ENCODE results near the gene KIF19. TPM values are rescaled to one million over a fixed set of nuclear protein-coding genes. Genes with fewer than 3 reads are reported as not detected.

The KIF19 gene
- polyA plus RNA-seq, 4 donors: 0.45 to 4.5 (median 2.4) TPM

DNA sequence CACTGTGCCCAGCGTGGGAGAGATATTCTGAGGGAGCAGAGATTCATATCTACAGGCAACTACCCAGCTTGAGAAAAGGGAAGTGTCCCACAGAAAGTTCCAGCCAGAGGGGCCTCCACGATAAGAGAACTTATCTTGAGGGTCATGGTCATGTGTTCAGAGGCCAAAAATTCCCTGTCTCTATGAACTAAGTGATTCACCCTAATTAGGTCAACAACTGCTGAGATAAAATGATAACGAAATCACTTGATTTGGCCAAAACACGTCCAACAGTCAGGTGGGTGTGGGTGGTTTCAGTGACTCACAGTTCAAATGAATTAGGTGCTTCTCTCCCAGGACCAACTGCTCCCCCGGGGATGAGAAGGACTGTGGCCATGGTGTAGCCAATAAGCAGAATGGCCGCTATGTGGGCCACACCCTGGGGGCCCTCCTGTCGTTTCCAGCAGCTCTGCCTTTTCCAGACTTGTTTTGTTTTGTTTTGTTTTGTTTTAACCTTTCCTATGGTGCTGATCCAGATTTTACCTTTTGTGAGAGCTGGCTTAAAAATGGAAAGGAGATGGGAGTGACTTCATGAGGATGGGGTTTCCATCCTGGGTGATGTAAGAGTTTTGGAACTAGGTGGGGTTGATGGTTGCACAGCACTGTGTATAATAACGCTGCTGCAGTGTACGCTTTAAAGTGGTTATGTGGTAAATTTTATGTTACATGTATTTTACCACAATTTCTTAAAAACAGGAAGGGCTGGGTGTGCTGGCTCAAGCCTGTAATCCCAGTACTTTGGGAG is 43.2 kb upstream of the KIF19 start:
- DNase-seq (no peak), FAIRE-seq (no peak)
- WGBS, 3 donors: 26 to 48% (median 35%) methylated on average over 9 of the region's 9 CpGs
- Histone ChIP-seq H3K27me3 (ENCODE audit: control insufficient read depth in 3 of 3, insufficient read depth in 3 of 3, low read length in 3 of 3) (no peaks in the 10 kb centered on the region), H3K27ac (ENCODE audit: low read depth in 1 of 3, low read length in 2 of 3) (peak overlapping the region in 1 of 3 donors; percentile 52), H3K4me3 (ENCODE audit: low read depth in 1 of 3, low read length in 3 of 3) (no peak overlapping the region), H3K36me3 (ENCODE audit: control insufficient read depth in 3 of 3, insufficient read depth in 2 of 3, low read depth in 1 of 3, low read length in 3 of 3) (no peaks in the 10 kb centered on the region), H3K4me1 (ENCODE audit: control insufficient read depth in 3 of 3, insufficient read depth in 2 of 3, low read depth in 1 of 3, low read length in 2 of 3) (peaks cover 0 to 3% (median 0%) of the 10 kb centered on the region in 3 donors), H3K9me3 (ENCODE audit: control insufficient read depth in 2 of 2, insufficient read depth in 1 of 2, low read depth in 1 of 2, low read length in 1 of 2) (no peaks in the 10 kb centered on the region)

DNA sequence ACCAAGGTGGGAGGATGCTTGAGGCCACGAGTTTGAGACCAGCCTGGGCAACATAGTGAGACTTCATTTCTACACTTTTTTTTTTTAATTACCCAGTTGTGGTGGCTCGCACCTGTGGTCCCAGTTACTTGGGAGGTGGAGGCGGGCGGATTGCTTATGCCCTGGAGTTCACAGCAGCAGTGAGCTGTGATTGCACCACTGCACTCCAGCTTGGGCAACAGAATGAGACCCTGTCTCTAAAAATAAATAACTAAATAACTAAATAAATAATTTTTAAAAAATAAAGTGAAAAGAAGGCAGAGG is 42.7 kb upstream of the KIF19 start:
- Histone ChIP-seq H3K9me3 (ENCODE audit: control insufficient read depth in 2 of 2, insufficient read depth in 1 of 2, low read depth in 1 of 2, low read length in 1 of 2) (no peaks in the 10 kb centered on the region), H3K27me3 (ENCODE audit: control insufficient read depth in 3 of 3, insufficient read depth in 3 of 3, low read length in 3 of 3) (no peaks in the 10 kb centered on the region), H3K36me3 (ENCODE audit: control insufficient read depth in 3 of 3, insufficient read depth in 2 of 3, low read depth in 1 of 3, low read length in 3 of 3) (no peaks in the 10 kb centered on the region), H3K27ac (ENCODE audit: low read depth in 1 of 3, low read length in 2 of 3) (no peak overlapping the region), H3K4me3 (ENCODE audit: low read depth in 1 of 3, low read length in 3 of 3) (no peak overlapping the region), H3K4me1 (ENCODE audit: control insufficient read depth in 3 of 3, insufficient read depth in 2 of 3, low read depth in 1 of 3, low read length in 2 of 3) (peaks cover 0 to 3% (median 0%) of the 10 kb centered on the region in 3 donors)
- FAIRE-seq: no peak
- WGBS, 3 donors: 56 to 82% (median 72%) methylated on average over 3 to 4 of the region's 4 CpGs
- no peak for DNase-seq

DNA sequence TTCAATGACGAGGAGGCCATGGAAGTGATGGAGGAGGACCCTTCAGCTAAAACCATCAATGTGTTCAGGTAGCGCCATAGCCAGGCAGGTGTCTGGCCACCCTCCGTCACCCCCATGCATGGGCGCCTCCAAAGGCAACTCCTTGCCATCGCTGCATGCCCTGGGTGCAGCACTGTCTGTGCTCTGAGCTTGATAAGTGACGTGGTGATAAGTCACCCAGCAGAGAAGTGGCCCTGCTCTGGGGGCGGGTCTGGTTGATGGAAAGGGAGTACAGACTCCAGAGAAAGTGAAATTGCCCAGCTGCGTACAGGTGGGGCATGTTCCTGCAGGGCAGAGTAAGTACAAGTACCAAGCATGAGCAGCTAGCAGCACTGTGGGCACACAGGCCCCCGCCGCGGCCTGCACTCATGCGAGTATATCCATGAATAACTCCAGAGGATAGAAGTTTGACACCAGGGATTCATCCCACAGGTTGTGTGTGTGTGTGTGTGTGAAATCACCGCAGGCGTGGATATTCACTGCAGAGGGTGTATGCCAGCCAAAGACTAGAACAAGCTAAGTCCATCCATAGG is 38.9 kb upstream of the KIF19 start:
- 58 to 83% (median 70%) methylated on average over 14 of the region's 14 CpGs for WGBS, 3 donors
- Histone ChIP-seq H3K27ac (ENCODE audit: low read depth in 1 of 3, low read length in 2 of 3) (no peak overlapping the region), H3K4me3 (ENCODE audit: low read depth in 1 of 3, low read length in 3 of 3) (no peak overlapping the region), H3K27me3 (ENCODE audit: control insufficient read depth in 3 of 3, insufficient read depth in 3 of 3, low read length in 3 of 3) (no peaks in the 10 kb centered on the region), H3K4me1 (ENCODE audit: control insufficient read depth in 3 of 3, insufficient read depth in 2 of 3, low read depth in 1 of 3, low read length in 2 of 3) (peaks cover 0 to 3% (median 0%) of the 10 kb centered on the region in 3 donors), H3K36me3 (ENCODE audit: control insufficient read depth in 3 of 3, insufficient read depth in 2 of 3, low read depth in 1 of 3, low read length in 3 of 3) (no peaks in the 10 kb centered on the region), H3K9me3 (ENCODE audit: control insufficient read depth in 2 of 2, insufficient read depth in 1 of 2, low read depth in 1 of 2, low read length in 1 of 2) (no peaks in the 10 kb centered on the region)
- DNase-seq (no peak), FAIRE-seq (no peak)

DNA sequence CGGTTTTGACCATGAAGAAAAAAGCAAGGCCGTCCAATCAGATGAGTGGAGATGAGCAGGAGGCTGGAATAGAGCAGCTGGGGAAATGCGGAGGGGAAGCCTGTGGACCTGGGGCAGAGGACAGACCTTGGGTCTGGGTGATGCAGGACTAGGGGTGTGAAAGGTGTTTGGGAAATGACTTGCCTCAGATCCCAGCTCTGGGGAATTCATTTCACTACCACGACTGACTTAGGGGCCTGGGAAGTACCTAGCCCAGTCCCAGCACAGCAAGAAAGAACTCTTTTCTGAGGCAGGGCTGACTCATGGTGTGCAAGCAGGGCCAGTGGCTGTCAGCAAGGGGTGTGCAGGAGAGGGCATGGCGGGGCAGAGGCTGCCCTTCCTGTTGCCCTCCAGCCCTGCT is 37.2 kb upstream of the KIF19 start:
- DNase-seq: no peak
- no peaks in the 10 kb centered on the region for H3K4me1 ChIP-seq (ENCODE audit: control insufficient read depth in 3 of 3, insufficient read depth in 2 of 3, low read depth in 1 of 3, low read length in 2 of 3)
- H3K9me3 ChIP-seq (ENCODE audit: control insufficient read depth in 2 of 2, insufficient read depth in 1 of 2, low read depth in 1 of 2, low read length in 1 of 2): no peaks in the 10 kb centered on the region
- H3K27me3 ChIP-seq (ENCODE audit: control insufficient read depth in 3 of 3, insufficient read depth in 3 of 3, low read length in 3 of 3): no peaks in the 10 kb centered on the region
- H3K4me3 ChIP-seq (ENCODE audit: low read depth in 1 of 3, low read length in 3 of 3): no peak overlapping the region
- 64 to 73% (median 70%) methylated on average over 5 of the region's 5 CpGs for WGBS, 3 donors
- H3K36me3 ChIP-seq (ENCODE audit: control insufficient read depth in 3 of 3, insufficient read depth in 2 of 3, low read depth in 1 of 3, low read length in 3 of 3): no peaks in the 10 kb centered on the region
- FAIRE-seq: no peak
- H3K27ac ChIP-seq (ENCODE audit: low read depth in 1 of 3, low read length in 2 of 3): no peak overlapping the region

DNA sequence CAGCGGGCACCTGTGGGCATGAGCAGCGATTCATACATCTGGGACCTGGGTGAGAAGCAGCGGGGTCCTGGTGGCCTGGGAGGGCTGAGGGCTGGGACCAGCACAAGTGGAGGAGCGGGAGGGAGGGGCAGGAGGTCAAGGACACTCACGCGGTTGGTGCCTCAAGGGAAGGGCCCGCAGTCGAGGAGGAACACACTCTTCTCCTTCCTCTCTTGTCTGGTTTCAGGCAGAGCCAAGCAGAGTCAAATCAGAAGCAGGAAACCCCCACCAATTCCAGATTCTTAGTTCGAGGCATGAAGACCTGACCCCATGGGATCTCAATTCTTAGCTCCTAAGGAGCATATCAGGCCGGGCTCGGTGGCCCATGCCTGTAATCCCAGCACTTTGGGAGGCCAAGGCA is 36.3 kb upstream of the KIF19 start:
- FAIRE-seq: no peak
- no peak overlapping the region for H3K4me3 ChIP-seq (ENCODE audit: low read depth in 1 of 3, low read length in 3 of 3)
- H3K4me1 ChIP-seq (ENCODE audit: control insufficient read depth in 3 of 3, insufficient read depth in 2 of 3, low read depth in 1 of 3, low read length in 2 of 3): no peaks in the 10 kb centered on the region
- no peak overlapping the region for H3K27ac ChIP-seq (ENCODE audit: low read depth in 1 of 3, low read length in 2 of 3)
- 66 to 72% (median 66%) methylated on average over 11 of the region's 11 CpGs for WGBS, 3 donors
- no peaks in the 10 kb centered on the region for H3K36me3 ChIP-seq (ENCODE audit: control insufficient read depth in 3 of 3, insufficient read depth in 2 of 3, low read depth in 1 of 3, low read length in 3 of 3)
- H3K27me3 ChIP-seq (ENCODE audit: control insufficient read depth in 3 of 3, insufficient read depth in 3 of 3, low read length in 3 of 3): no peaks in the 10 kb centered on the region
- no peaks in the 10 kb centered on the region for H3K9me3 ChIP-seq (ENCODE audit: control insufficient read depth in 2 of 2, insufficient read depth in 1 of 2, low read depth in 1 of 2, low read length in 1 of 2)
- no peak for DNase-seq

DNA sequence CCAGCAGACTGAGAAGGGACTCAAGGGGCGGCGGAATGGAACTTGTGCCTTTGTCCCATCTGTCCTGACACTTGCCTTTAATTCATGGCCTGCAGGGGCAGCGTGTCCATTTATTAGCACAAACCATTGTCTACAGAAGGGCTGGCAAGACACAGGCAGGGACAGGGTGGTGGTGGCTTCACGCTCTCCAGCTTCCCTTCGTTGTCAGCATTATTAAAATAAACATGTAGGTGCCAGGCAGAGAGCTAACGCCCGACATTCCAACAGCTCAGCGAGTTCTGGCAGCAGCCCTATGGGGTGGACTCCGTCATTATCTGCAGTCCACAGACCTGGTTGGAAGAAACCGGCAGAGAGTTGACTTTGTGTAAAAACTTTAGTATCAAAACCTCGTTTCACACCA is 35.7 kb upstream of the KIF19 start:
- no peak overlapping the region for H3K27ac ChIP-seq (ENCODE audit: low read depth in 1 of 3, low read length in 2 of 3)
- no peaks in the 10 kb centered on the region for H3K27me3 ChIP-seq (ENCODE audit: control insufficient read depth in 3 of 3, insufficient read depth in 3 of 3, low read length in 3 of 3)
- no peak for FAIRE-seq
- no peaks in the 10 kb centered on the region for H3K36me3 ChIP-seq (ENCODE audit: control insufficient read depth in 3 of 3, insufficient read depth in 2 of 3, low read depth in 1 of 3, low read length in 3 of 3)
- no peaks in the 10 kb centered on the region for H3K4me1 ChIP-seq (ENCODE audit: control insufficient read depth in 3 of 3, insufficient read depth in 2 of 3, low read depth in 1 of 3, low read length in 2 of 3)
- H3K4me3 ChIP-seq (ENCODE audit: low read depth in 1 of 3, low read length in 3 of 3): no peak overlapping the region
- no peak for DNase-seq
- no peaks in the 10 kb centered on the region for H3K9me3 ChIP-seq (ENCODE audit: control insufficient read depth in 2 of 2, insufficient read depth in 1 of 2, low read depth in 1 of 2, low read length in 1 of 2)
- WGBS, 3 donors: 64 to 78% (median 75%) methylated on average over 11 of the region's 11 CpGs

DNA sequence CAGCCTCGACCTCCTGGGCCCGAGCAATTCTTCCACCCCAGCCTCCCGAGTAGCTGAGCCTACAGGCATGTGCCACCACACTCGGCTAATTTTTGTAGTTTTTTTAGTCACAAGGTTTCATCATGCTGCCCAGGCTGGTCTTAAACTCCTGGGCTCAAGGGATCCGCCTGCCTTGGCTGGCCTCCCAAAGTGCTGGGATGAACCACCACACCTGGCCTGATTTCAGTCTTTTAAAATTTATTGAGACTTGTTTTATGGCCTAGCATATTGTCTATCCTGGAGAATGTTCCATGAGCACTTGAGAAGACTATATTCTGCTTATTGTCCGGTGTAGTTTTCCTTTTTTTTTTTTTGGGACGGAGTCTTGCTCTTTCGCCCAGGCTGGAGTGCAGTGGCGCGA is 33.5 kb upstream of the KIF19 start:
- Histone ChIP-seq H3K4me3 (ENCODE audit: low read depth in 1 of 3, low read length in 3 of 3) (no peak overlapping the region), H3K27me3 (ENCODE audit: control insufficient read depth in 3 of 3, insufficient read depth in 3 of 3, low read length in 3 of 3) (no peaks in the 10 kb centered on the region), H3K27ac (ENCODE audit: low read depth in 1 of 3, low read length in 2 of 3) (no peak overlapping the region), H3K36me3 (ENCODE audit: control insufficient read depth in 3 of 3, insufficient read depth in 2 of 3, low read depth in 1 of 3, low read length in 3 of 3) (no peaks in the 10 kb centered on the region), H3K4me1 (ENCODE audit: control insufficient read depth in 3 of 3, insufficient read depth in 2 of 3, low read depth in 1 of 3, low read length in 2 of 3) (peaks cover 0 to 14% (median 0%) of the 10 kb centered on the region in 3 donors), H3K9me3 (ENCODE audit: control insufficient read depth in 2 of 2, insufficient read depth in 1 of 2, low read depth in 1 of 2, low read length in 1 of 2) (no peaks in the 10 kb centered on the region)
- DNase-seq (no peak), FAIRE-seq (no peak)
- 84 to 90% (median 87%) methylated on average over 10 of the region's 10 CpGs for WGBS, 3 donors

DNA sequence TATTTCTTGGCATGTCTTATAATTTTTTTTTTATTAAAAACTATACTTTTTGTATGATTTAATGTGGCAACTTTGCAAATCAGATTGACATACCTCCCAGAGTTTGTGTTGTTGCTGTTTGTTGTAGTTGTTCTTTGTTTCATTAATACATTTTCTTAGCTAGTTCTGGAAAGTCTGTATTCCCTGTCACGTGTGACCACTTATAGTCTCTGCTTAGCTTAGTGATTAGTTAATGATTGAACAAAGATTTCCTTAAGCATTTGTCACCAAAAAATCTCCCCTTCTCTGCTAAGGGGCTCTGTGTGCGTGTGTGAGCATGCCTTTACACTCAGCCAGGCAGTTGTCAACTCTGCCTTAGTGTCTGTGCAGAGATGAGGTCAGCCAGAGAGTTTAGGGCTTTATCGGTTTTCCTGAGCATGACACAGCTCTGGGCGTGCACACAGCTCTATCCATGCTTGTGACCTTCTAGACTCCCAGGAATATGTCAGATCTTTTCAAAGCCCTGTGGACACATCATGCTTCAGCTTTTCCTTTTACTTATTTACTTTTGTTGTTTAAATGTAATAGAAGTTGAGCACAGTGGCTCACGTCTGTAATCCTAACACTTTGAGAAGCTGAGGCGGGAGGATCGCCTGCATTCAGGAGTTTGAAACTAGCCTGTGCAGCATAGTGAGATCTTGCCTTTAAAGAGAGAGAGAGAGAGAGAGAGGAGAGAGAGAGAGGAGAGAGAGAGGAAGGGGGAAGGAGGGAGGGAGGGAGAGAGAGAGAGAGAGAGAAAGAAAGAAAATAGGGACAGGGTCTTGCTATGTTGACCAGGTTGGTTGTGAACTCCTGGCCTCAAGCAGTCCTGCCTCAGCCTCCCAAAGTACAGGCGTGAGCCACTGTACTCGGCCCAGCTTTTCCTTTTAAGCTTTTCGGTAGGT is 30.1 kb upstream of the KIF19 start:
- Histone ChIP-seq H3K9me3 (ENCODE audit: control insufficient read depth in 2 of 2, insufficient read depth in 1 of 2, low read depth in 1 of 2, low read length in 1 of 2) (no peaks in the 10 kb centered on the region), H3K27ac (ENCODE audit: low read depth in 1 of 3, low read length in 2 of 3) (peak overlapping the region in 1 of 3 donors; percentile 53), H3K4me1 (ENCODE audit: control insufficient read depth in 3 of 3, insufficient read depth in 2 of 3, low read depth in 1 of 3, low read length in 2 of 3) (peaks cover 0 to 14% (median 0%) of the 10 kb centered on the region in 3 donors), H3K36me3 (ENCODE audit: control insufficient read depth in 3 of 3, insufficient read depth in 2 of 3, low read depth in 1 of 3, low read length in 3 of 3) (no peaks in the 10 kb centered on the region), H3K4me3 (ENCODE audit: low read depth in 1 of 3, low read length in 3 of 3) (no peak overlapping the region), H3K27me3 (ENCODE audit: control insufficient read depth in 3 of 3, insufficient read depth in 3 of 3, low read length in 3 of 3) (no peaks in the 10 kb centered on the region)
- WGBS, 3 donors: 31 to 66% (median 44%) methylated on average over 10 of the region's 10 CpGs
- no peak for FAIRE-seq
- peak; percentile 23 to 53 for DNase-seq

Measured in small intestine (tissue), 7 donors.